GM13976 (cell line): ENCODE measurements around the gene NRDE2.

ENCODE experiments used
- DNase-seq: peaks from one replicate; pipeline ENCODE4 v3.0.0; 2012; ENCODE audit warnings: low spot score
- CTCF ChIP-seq: IDR thresholded peaks from 2 replicates; pipeline ENCODE4 v1.5.1; 2012; ENCODE audit warnings: borderline replicate concordance, mild to moderate bottlenecking; ENCODE audit not compliant: insufficient read depth; ENCODE audit errors: extremely low read depth, missing control alignments, control extremely low read depth
- in situ Hi-C: fragments of 300-500 bp; cut with MboI; formaldehyde crosslinking; loops from one replicate; pipeline ENCODE4 v1.12.0; 2022; ENCODE audit warnings: low sequenced_read_pairs, mixed read lengths, inconsistent platforms; ENCODE audit not compliant: unreplicated experiment

The NRDE2 gene

GRCh38 chr14:90321891-90322290, 9.8 kb downstream of the NRDE2 start:
- TF ChIP-seq CTCF, result no peak
- in situ Hi-C loops, result no loop called here
- DNase-seq, result no peak

- no peak for TF ChIP-seq CTCF
- in situ Hi-C loops, result no loop called here
- DNase-seq, result no peak
Observed at GRCh38 chr14:90319634-90320541, 11.9 kb downstream of the NRDE2 start.

GRCh38 chr14:90319173-90319572, 12.6 kb downstream of the NRDE2 start:
- DNase-seq, result no peak
- TF ChIP-seq CTCF, result no peak
- in situ Hi-C loops, result no loop called here

- no peak for DNase-seq
- in situ Hi-C loops, result no loop called here
- TF ChIP-seq CTCF, result no peak
Observed at GRCh38 chr14:90318016-90318415, 13.7 kb downstream of the NRDE2 start.

GRCh38 chr14:90317286-90317685, 14.5 kb downstream of the NRDE2 start:
- in situ Hi-C loops, result no loop called here
- TF ChIP-seq CTCF, result no peak
- DNase-seq, result no peak

DNA sequence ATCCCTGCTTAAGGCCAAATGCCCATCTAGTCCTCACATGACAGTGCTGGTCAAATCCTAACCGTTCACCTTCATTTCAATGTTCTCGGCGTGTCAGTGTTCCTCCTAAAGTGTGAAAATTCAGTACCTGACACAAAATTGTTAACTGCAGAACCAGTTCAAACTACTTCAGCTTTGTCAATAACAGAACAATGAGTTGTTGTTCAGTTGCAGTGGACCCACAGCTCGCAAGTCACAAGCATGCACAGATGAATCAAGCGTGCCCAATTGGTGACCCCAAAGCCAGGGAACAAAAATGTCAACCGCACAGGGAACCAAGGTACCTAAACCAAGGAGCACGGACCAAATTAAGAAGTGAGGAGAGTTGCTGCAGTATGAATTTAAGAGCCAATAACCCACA, 23.2 kb downstream of the NRDE2 start:
- TF ChIP-seq CTCF, result no peak
- in situ Hi-C loops, result no loop called here

More for the DNA sequence above, 23.2 kb downstream of the NRDE2 start:
- no peak for DNase-seq
